Thoracic aorta (tissue), 2 donors: ENCODE data around the gene IKBKE. TPM values are rescaled to one million over a fixed set of nuclear protein-coding genes. Genes with fewer than 3 reads are reported as not detected.

Experiments
- ATAC-seq: fragments of 150-250 bp; one replicate; pipeline ENCODE4 v1.8.0; 2017; ENCODE audit warnings: low read depth; ENCODE audit not compliant: insufficient number of reproducible peaks, low FRiP score
- DNase-seq: peaks from one replicate; pipeline ENCODE4 v3.0.0-alpha.2; 2020; ENCODE audit warnings: low spot score
- H3K27ac ChIP-seq, 2 donors: fragments of 200-600 bp; sonication (generic); 1 replicate in 1 of 2; 2 replicates in 1 of 2; pipeline ENCODE4 v1.5.1; 2016; ENCODE audit warnings: mild to moderate bottlenecking in 2 of 2, moderate library complexity in 2 of 2
- H3K27me3 ChIP-seq: fragments of 200-600 bp; sonication (generic); replicated peaks from 2 replicates; pipeline ENCODE4 v1.6.0; 2016; ENCODE audit warnings: mild to moderate bottlenecking; ENCODE audit not compliant: insufficient read depth
- H3K36me3 ChIP-seq: fragments of 200-600 bp; sonication (generic); one replicate; pipeline ENCODE4 v1.5.1; 2016
- H3K4me1 ChIP-seq, 2 donors: fragments of 200-600 bp; sonication (generic); 1 replicate in 1 of 2; 2 replicates in 1 of 2; pipeline versions ENCODE4 v1.5.1 to v1.6.0; 2016; ENCODE audit warnings: low read depth in 2 of 2, mild to moderate bottlenecking in 1 of 2; ENCODE audit not compliant: control insufficient read depth in 1 of 2
- H3K4me3 ChIP-seq: fragments of 200-600 bp; sonication (generic); 2 replicates; pipeline ENCODE4 v1.5.1; 2016; ENCODE audit warnings: mild to moderate bottlenecking
- H3K9me3 ChIP-seq: fragments of 200-600 bp; sonication (generic); 2 replicates; pipeline ENCODE4 v1.5.1; 2016
- total RNA-seq, 2 donors: library from RNA; depleted of rRNA; stranded (reverse); fragments of >200 nt; gene quantifications; one replicate each; pipeline versions ENCODE4 v1.1.0 to v1.2.3, GENCODE V29; 2016
- TF ChIP-seq, protein P1 (sequence below): fragments of 200-600 bp; sonication (generic); IDR thresholded peaks from one replicate; pipeline ENCODE4 v1.5.1; 2019; ENCODE audit warnings: antibody characterized with exemption

The IKBKE gene
- total RNA-seq, 2 donors from 2014 or later, result 5.8 to 16.1 TPM

DNA sequence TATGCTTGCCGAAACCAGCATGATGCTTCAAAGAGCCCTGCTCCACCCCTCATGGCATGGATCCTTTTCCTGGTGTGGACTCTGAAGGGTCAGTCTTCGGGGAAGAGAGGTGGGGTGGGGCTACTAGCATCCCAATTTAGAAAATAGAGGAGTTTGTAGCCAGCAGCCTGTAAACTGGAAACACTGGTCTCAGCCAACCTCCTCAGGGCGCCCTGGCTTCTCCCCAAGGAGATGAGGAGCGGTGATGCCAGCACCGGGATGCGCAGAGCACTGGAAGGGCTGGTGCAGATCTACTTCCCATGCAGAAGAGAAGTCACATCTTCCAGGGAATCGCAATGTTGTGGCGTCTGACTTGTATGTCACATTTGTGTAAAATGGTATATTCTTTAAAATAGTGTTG lies 6.4 kb upstream of the IKBKE start:
- ATAC-seq, result no peak
- H3K27ac ChIP-seq, result no peak overlapping the region
- DNase-seq, result no peak

DNA sequence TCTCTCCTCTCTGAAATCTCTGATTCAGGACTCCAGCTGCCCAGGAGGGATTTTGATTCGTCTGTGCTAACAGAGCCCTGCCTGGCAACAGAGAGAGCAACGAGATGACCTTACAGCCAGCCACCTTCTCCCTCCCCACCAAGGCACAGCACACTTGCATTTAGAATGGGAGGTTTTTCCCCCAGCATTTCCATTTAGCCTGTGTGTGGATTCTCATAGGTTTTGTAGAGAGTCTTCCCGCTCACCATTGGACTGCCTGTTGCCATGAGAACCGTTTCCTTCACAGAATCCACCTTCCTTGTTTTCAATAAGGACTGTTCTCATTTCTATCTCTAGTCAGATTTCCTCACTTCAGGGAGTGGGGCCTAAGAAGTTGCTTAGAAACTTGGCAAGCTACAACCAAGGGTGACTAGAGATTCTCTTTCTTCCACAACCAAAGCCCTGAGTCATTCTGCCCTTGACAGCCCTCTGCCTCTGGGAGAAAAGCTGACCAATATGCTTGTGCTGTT lies 5.8 kb upstream of the IKBKE start:
- Histone ChIP-seq H3K4me1 (peaks cover 0 to 6% of the 10 kb centered on the region in 2 donors), H3K4me3 (no peak overlapping the region), H3K36me3 (no peaks in the 10 kb centered on the region), H3K27ac (no peak overlapping the region), H3K27me3 (no peaks in the 10 kb centered on the region), H3K9me3 (no peaks in the 10 kb centered on the region)
- DNase-seq, result no peak
- TF ChIP-seq, protein P1, sequence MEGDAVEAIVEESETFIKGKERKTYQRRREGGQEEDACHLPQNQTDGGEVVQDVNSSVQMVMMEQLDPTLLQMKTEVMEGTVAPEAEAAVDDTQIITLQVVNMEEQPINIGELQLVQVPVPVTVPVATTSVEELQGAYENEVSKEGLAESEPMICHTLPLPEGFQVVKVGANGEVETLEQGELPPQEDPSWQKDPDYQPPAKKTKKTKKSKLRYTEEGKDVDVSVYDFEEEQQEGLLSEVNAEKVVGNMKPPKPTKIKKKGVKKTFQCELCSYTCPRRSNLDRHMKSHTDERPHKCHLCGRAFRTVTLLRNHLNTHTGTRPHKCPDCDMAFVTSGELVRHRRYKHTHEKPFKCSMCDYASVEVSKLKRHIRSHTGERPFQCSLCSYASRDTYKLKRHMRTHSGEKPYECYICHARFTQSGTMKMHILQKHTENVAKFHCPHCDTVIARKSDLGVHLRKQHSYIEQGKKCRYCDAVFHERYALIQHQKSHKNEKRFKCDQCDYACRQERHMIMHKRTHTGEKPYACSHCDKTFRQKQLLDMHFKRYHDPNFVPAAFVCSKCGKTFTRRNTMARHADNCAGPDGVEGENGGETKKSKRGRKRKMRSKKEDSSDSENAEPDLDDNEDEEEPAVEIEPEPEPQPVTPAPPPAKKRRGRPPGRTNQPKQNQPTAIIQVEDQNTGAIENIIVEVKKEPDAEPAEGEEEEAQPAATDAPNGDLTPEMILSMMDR, result no peak
- no peak for ATAC-seq

More for the DNA sequence above, 6.4 kb upstream of the IKBKE start:
- Histone ChIP-seq H3K9me3 (no peaks in the 10 kb centered on the region), H3K4me3 (no peak overlapping the region), H3K27me3 (no peaks in the 10 kb centered on the region), H3K36me3 (no peaks in the 10 kb centered on the region), H3K4me1 (peaks cover 0 to 3% of the 10 kb centered on the region in 2 donors)
- TF ChIP-seq, protein P1, result no peak

DNA sequence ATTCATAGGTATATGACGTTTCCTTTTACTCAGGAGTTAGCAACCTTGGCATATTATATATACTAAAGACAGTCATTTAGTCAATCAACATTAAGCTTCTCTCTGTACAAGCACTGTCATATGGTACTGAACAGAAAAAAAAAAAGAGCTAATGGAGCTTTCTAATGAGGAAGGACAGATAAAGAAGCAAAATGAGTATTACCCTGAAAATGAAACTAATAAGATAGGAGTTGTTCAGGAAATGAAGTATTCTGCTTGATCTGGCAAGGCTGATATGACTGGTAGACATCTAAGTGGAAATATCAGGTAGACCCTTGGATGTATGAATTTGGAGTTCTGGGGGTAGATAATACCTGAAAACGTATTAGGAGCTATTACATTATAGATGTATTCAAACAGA lies 4.3 kb upstream of the IKBKE start:
- H3K27ac ChIP-seq, result no peak overlapping the region
- no peaks in the 10 kb centered on the region for H3K36me3 ChIP-seq
- ATAC-seq, result no peak
- H3K4me1 ChIP-seq, result peaks cover 6 to 16% of the 10 kb centered on the region in 2 donors
- no peak overlapping the region for H3K4me3 ChIP-seq
- TF ChIP-seq, protein P1, result no peak
- no peaks in the 10 kb centered on the region for H3K9me3 ChIP-seq
- H3K27me3 ChIP-seq, result no peaks in the 10 kb centered on the region
- no peak for DNase-seq

DNA sequence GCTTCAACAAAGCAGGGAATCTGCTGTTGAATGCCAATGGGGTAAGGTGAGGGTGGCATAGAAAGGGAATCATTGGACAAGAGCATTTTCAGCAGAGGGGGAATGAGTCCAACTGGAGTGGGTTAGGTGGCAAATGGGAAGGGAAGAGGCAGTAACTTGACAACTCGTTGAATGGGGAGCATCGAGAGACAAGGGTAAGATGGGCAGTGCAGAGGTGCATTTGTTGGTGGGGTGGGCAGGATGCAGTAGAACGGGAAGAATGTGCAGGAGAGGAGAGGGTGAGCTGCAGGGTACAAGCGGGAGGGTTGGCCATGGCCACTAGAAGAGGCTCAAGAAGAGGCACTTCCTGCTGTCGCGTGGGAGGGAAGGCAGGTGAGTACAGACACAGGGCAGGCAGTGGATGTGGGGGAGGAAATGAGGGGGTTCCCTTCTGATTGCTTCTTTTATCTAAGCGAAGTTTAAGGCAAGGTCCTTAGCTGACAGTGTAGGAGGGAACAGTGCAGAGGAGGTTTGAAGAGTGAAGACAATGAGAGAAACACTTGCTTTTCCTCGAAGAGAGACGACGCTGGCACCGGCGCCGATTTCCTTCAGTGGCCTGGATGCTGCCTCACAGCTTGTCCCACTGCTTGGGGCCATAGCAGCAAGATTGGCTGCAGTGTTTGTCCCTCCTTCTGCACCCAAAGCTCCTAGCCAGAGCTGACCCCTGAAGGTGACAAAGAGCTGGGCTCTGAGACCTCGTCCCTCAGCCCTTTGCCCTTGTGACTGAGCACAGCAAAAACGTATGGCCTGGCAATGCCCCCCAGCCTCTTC lies 3.2 kb upstream of the IKBKE start:
- DNase-seq, result no peak
- H3K9me3 ChIP-seq, result no peaks in the 10 kb centered on the region
- H3K36me3 ChIP-seq, result no peaks in the 10 kb centered on the region
- no peak overlapping the region for H3K27ac ChIP-seq
- H3K4me1 ChIP-seq, result peaks cover 11 to 27% of the 10 kb centered on the region in 2 donors
- H3K4me3 ChIP-seq, result no peak overlapping the region
- ATAC-seq, result no peak
- no peaks in the 10 kb centered on the region for H3K27me3 ChIP-seq
- TF ChIP-seq, protein P1, result no peak

DNA sequence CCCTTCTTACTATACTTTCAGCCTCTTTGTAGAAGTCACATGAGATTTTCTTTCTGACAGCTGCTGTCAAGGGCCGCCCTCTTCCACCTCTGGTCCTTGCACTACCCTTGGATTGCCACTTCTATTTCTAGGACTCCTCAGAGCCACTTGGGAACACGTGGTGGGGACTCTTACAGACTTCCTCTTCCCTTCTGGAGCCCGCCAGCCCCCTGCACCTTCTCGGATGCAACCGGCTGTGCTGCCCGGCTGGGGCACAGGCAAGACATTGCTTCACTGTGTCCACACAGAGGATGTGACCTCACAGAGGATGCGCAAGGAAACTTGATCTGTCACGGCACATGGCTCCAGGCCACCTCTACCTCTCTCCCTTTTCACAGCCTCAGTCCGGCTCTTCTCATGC lies 2.4 kb upstream of the IKBKE start:
- H3K4me1 ChIP-seq, result peaks cover 11 to 27% of the 10 kb centered on the region in 2 donors
- ATAC-seq (no peak), DNase-seq (no peak)
- H3K4me3 ChIP-seq, result no peak overlapping the region
- TF ChIP-seq, protein P1, result no peak
- H3K36me3 ChIP-seq, result no peaks in the 10 kb centered on the region
- no peaks in the 10 kb centered on the region for H3K9me3 ChIP-seq
- no peak overlapping the region for H3K27ac ChIP-seq
- H3K27me3 ChIP-seq, result no peaks in the 10 kb centered on the region
